SU-DHL-6 (cell line): ENCODE measurements around the gene STX12.

Experiments used
- CTCF ChIP-seq: fragments of 200-600 bp; sonication (generic); IDR thresholded peaks from one replicate; pipeline ENCODE4 v1.5.1; 2017; ENCODE audit warnings: antibody characterized with exemption, mild to moderate bottlenecking, low read length, moderate library complexity; ENCODE audit not compliant: insufficient read depth, poor library complexity, severe bottlenecking
- EZH2phosphoT487 ChIP-seq: fragments of 200-600 bp; sonication (generic), shearing (Covaris generic); conservative IDR thresholded peaks from 2 replicates; pipeline ENCODE4 v1.6.1; 2018; ENCODE audit warnings: mild to moderate bottlenecking, antibody characterized with exemption, low read length, moderate library complexity, mixed read lengths

GRCh38 chr1:27804791-27805190 is 31.8 kb downstream of the STX12 start:
- TF ChIP-seq EZH2phosphoT487 (no peak), CTCF (no peak)
